Ovary (tissue), 9 donors: Measurements from ENCODE around the gene KATNB1. TPM values are rescaled to one million over a fixed set of nuclear protein-coding genes. Genes with fewer than 3 reads are reported as not detected.
"Not testable (repeated sequence)": the region's sequence is repeated elsewhere in the genome, so short reads cannot be mapped to it uniquely, and the experiment has no call there.

Source experiments
- DNase-seq, 5 donors: peaks; one replicate each; pipeline ENCODE4 v3.0.0-alpha.2; 2019 to 2020
- H3K27ac ChIP-seq, 2 donors: fragments of 200-600 bp; one replicate each; pipeline versions ENCODE4 v1.5.1 to v1.8.0; 2019 to 2022
- H3K27me3 ChIP-seq: fragments of 200-600 bp; one replicate; pipeline ENCODE4 v1.8.0; 2022
- H3K36me3 ChIP-seq: fragments of 200-600 bp; sonication (generic); one replicate; pipeline ENCODE4 v1.5.1; 2019
- H3K4me1 ChIP-seq: one replicate; pipeline ENCODE4 v1.8.1; 2013; ENCODE audit warnings: mild to moderate bottlenecking, moderate library complexity; ENCODE audit not compliant: insufficient read depth
- H3K4me3 ChIP-seq: fragments of 200-600 bp; sonication (generic); one replicate; pipeline ENCODE4 v1.5.1; 2017
- H3K9me3 ChIP-seq, 2 donors: fragments of 200-600 bp in 1 of 2; sonication (generic) in 1 of 2; one replicate each; pipeline versions ENCODE4 v1.5.1 to v1.8.1; 2013 to 2019; ENCODE audit warnings: mild to moderate bottlenecking in 1 of 2, moderate library complexity in 1 of 2
- EP300 ChIP-seq: sonication (generic); formaldehyde crosslinking; IDR thresholded peaks from one replicate; pipeline ENCODE4 v1.6.1; 2017; ENCODE audit warnings: antibody characterized with exemption
- POLR2A ChIP-seq: fragments of 450-650 bp; IDR thresholded peaks from one replicate; pipeline ENCODE4 v1.6.1; 2017; ENCODE audit warnings: antibody characterized with exemption, mild to moderate bottlenecking, moderate library complexity
- WGBS, 3 donors: extraction: QIAGEN DNeasy Blood & Tissue Kit in 1 of 3; methylation state at CpG; one replicate each; pipeline versions ENCODE4 v1.1.5 to v1.1.7; 2013 to 2017; 5-methylcytosine and 5-hydroxymethylcytosine counted together
- intact Hi-C, 4 donors: fragments of 100-400 bp; cut with DNase I; formaldehyde crosslinking; loops; one replicate each; pipeline versions ENCODE4 v1.11.0 to v1.15.1; 2022 to 2023
- polyA plus RNA-seq, 2 donors: library from polyadenylated mRNA; stranded (reverse); fragments of 200-250 nt in 1 of 2; fragments of 350-450 nt in 1 of 2; fragmentation: Illumina TruSeq in 1 of 2; extraction: RNeasy Lipid Tissue Mini Kit (QIAGEN cat#74804) in 1 of 2; gene quantifications; one replicate each; pipeline ENCODE4 v1.2.3, GENCODE V29; 2013 to 2014
- total RNA-seq, 7 donors: library from RNA; depleted of rRNA in 2 of 7; stranded (reverse); fragments of >200 nt in 2 of 7; fragmentation: NEBNext Ultra II Directional in 3 of 7; extraction: Animal tissue kit (Norgen Biotek cat#: 25700) in 3 of 7; gene quantifications; one replicate each; pipeline versions ENCODE4 v1.1.0 to v1.2.4, GENCODE V29; 2016 to 2023
- TF ChIP-seq, protein P1 (sequence below), 3 donors: fragments of 450-650 bp in 2 of 3; fragments of 200-600 bp in 1 of 3; IDR thresholded peaks; one replicate each; pipeline versions ENCODE4 v1.5.1 to v1.8.0; 2016 to 2022; ENCODE audit warnings: antibody characterized with exemption in 3 of 3, mild to moderate bottlenecking in 1 of 3
- donor health status: DM: no; HTN: no; CAD: no; lungs with moderate emphysema.
- donor health status: DM: no; HTN: no; CAD: no.
- donor health status: Bipolar disorder and iron deficiency.
- donor health status: DM: yes; HTN: yes; CAD: no.
- donor health status: DM: no; HTN: no; CAD: no.
- donor health status: DM: yes; HTN: yes; CAD: no.

KATNB1 gene
- total and polyA plus RNA-seq, 9 donors, result 3.4 to 20.2 (median 12.5) TPM

DNA sequence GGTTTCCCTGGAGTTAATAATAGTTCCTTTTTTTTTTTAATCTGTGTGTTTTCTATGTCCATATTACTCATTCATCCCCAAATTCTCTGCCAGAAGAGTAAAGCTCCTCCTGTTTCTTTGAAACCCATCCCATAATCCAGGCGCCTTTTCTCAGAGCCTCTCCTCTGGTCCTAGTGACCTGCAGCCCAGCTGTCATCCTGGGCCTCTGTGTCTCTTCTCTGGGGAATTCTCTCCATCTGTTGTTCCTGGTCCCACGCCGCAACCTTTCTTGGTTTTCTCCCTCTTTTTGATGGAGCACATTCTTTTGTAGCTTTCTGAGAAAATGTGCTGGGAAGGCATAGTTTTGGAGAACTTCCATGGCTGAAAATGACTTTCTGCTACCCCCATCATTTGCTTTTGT is 10.2 kb downstream of the KATNB1 start:
- Histone ChIP-seq H3K4me3 (no peak overlapping the region), H3K27me3 (no peaks in the 10 kb centered on the region), H3K27ac (no peak overlapping the region), H3K36me3 (no peaks in the 10 kb centered on the region), H3K4me1 (no peaks in the 10 kb centered on the region), H3K9me3 (no peaks in the 10 kb centered on the region)
- no peak for DNase-seq
- 95 to 98% (median 97%) methylated on average over 3 of the region's 3 CpGs for WGBS, 3 donors
- no peak for TF ChIP-seq EP300
- TF ChIP-seq, protein P1, sequence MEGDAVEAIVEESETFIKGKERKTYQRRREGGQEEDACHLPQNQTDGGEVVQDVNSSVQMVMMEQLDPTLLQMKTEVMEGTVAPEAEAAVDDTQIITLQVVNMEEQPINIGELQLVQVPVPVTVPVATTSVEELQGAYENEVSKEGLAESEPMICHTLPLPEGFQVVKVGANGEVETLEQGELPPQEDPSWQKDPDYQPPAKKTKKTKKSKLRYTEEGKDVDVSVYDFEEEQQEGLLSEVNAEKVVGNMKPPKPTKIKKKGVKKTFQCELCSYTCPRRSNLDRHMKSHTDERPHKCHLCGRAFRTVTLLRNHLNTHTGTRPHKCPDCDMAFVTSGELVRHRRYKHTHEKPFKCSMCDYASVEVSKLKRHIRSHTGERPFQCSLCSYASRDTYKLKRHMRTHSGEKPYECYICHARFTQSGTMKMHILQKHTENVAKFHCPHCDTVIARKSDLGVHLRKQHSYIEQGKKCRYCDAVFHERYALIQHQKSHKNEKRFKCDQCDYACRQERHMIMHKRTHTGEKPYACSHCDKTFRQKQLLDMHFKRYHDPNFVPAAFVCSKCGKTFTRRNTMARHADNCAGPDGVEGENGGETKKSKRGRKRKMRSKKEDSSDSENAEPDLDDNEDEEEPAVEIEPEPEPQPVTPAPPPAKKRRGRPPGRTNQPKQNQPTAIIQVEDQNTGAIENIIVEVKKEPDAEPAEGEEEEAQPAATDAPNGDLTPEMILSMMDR (IDR thresholded peaks at IDR 0.05), result no peak
- no peak for TF ChIP-seq POLR2A
- intact Hi-C loops, result no loop called here

- H3K4me3 ChIP-seq, H3K36me3 ChIP-seq, H3K9me3 ChIP-seq, DNase-seq, H3K4me1 ChIP-seq, H3K27me3 ChIP-seq, intact Hi-C loops, H3K27ac ChIP-seq: not testable (repeated sequence)
- 82 to 90% (median 88%) methylated on average over 7 of the region's 7 CpGs for WGBS, 3 donors
Measured at GRCh38 chr16:57746316-57746715, 10.7 kb downstream of the KATNB1 start.

GRCh38 chr16:57747091-57747490 is 11.5 kb downstream of the KATNB1 start:
- 86 to 93% (median 89%) methylated on average over 7 of the region's 7 CpGs for WGBS, 3 donors
- intact Hi-C loops, result no loop called here
- Histone ChIP-seq H3K27ac (no peak overlapping the region), H3K36me3 (no peaks in the 10 kb centered on the region), H3K4me1 (no peaks in the 10 kb centered on the region), H3K9me3 (no peaks in the 10 kb centered on the region), H3K27me3 (no peaks in the 10 kb centered on the region), H3K4me3 (no peak overlapping the region)
- TF ChIP-seq POLR2A (no peak), EP300 (no peak)
- DNase-seq, result no peak

DNA sequence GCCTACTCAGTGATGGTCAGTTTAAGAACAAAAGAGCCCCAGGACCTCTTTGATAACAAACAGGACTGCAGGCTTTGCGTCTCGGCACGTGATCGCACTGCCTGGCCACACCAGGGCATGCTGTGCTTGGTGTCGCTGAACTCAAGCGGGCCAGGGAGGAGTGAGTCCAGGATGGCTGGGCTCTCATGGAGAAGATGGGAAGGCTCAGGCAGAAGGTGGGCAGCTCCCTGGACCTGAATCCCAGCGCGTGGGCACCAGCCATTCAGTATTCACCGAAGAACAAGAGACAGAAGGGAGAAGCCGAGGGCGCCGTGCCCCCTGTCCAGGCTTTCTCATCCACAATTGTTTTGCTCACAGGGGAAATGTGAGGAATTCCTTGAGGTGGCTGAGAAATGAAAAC is 11.9 kb downstream of the KATNB1 start:
- no peak overlapping the region for H3K27ac ChIP-seq
- DNase-seq, result no peak
- WGBS, 3 donors, result 85 to 87% (median 86%) methylated on average over 12 of the region's 12 CpGs
- no peaks in the 10 kb centered on the region for H3K36me3 ChIP-seq
- intact Hi-C loops, result no loop called here
- H3K9me3 ChIP-seq, result no peaks in the 10 kb centered on the region
- H3K4me3 ChIP-seq, result no peak overlapping the region
- H3K27me3 ChIP-seq, result no peaks in the 10 kb centered on the region
- TF ChIP-seq POLR2A, result no peak
- no peaks in the 10 kb centered on the region for H3K4me1 ChIP-seq

GRCh38 chr16:57747996-57748395 is 12.4 kb downstream of the KATNB1 start:
- Histone ChIP-seq H3K4me1 (no peaks in the 10 kb centered on the region), H3K27me3 (no peaks in the 10 kb centered on the region), H3K9me3 (no peaks in the 10 kb centered on the region), H3K36me3 (no peaks in the 10 kb centered on the region), H3K27ac (no peak overlapping the region), H3K4me3 (no peak overlapping the region)
- intact Hi-C loops, result no loop called here
- WGBS, 3 donors, result 86 to 92% (median 91%) methylated on average over 6 of the region's 6 CpGs
- no peak for DNase-seq
- no peak for TF ChIP-seq EP300
- TF ChIP-seq POLR2A, result no peak

- no peaks in the 10 kb centered on the region for H3K4me1 ChIP-seq
- intact Hi-C loops, result no loop called here
- WGBS, 3 donors, result 75 to 76% (median 75%) methylated on average over 11 of the region's 11 CpGs
- no peak for DNase-seq
- H3K9me3 ChIP-seq, result no peaks in the 10 kb centered on the region
- H3K4me3 ChIP-seq, result no peak overlapping the region
- no peaks in the 10 kb centered on the region for H3K27me3 ChIP-seq
- TF ChIP-seq, protein P1 (IDR thresholded peaks at IDR 0.05), result no peak
- TF ChIP-seq EP300 (no peak), POLR2A (no peak)
- no peaks in the 10 kb centered on the region for H3K36me3 ChIP-seq
- no peak overlapping the region for H3K27ac ChIP-seq
Measured at GRCh38 chr16:57748596-57748995, 13.0 kb downstream of the KATNB1 start.
